ENCODE data around the gene PADI2. TPM values are rescaled to one million over a fixed set of nuclear protein-coding genes. Genes with fewer than 3 reads are reported as not detected.

Gene PADI2
- total and polyA plus RNA-seq, 2 donors (not counting 1 experiment from before 2014, with no cell fraction given): 0.25 to 14.2 TPM

DNA sequence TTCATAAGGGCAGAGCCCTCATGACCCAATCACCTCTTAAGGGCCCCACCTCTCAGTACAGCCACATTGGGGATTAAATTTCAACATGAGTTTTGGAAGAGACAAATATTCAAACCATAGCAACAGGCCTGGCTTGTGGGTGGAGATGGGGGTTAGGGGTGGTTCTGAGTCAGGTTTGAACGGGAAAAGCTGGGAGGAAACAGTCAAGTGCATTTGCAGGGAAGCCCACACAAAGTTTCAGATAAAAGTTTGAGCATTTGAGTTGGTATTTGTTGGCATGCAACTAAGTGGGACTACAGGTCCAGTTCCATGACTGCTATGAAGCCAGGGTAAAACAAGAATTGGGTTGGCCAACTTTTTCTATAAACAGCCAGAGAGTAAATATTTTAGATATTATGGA, 21.0 kb upstream of the PADI2 start:
- H4K20me1 ChIP-seq (ENCODE audit: control insufficient read depth, insufficient read depth, low read length, poor library complexity, severe bottlenecking): no peaks in the 10 kb centered on the region
- peaks cover 0 to 3% (median 0%) of the 10 kb centered on the region in 4 experiments for H3K27me3 ChIP-seq (replicated peaks in 1 of 4; ENCODE audit: control extremely low read depth in 1 of 4, control insufficient read depth in 3 of 4, insufficient read depth in 4 of 4, low read length in 3 of 4)
- H3K4me1 Mint-ChIP-seq: peaks cover 24% of the 10 kb centered on the region
- H3K9me3 ChIP-seq (ENCODE audit: control extremely low read depth in 1 of 3, control insufficient read depth in 2 of 3, insufficient read depth in 1 of 3, low read length in 2 of 3): peaks cover 0 to 4% (median 0%) of the 10 kb centered on the region in 3 donors
- no peak overlapping the region for H3K4me2 ChIP-seq (replicated peaks; ENCODE audit: low read depth, low read length, poor library complexity, severe bottlenecking)
- no peak overlapping the region for H3K4me3 ChIP-seq (ENCODE audit: control extremely low read depth in 1 of 5, extremely low read depth in 1 of 5, insufficient read depth in 1 of 5, low read depth in 2 of 5, low read length in 4 of 5)
- TF ChIP-seq EZH2 (IDR thresholded peaks at IDR 0.05; ENCODE audit: borderline replicate concordance, insufficient read depth, low read depth, low read length, poor library complexity, severe bottlenecking): no peak
- TF ChIP-seq, protein P1, sequence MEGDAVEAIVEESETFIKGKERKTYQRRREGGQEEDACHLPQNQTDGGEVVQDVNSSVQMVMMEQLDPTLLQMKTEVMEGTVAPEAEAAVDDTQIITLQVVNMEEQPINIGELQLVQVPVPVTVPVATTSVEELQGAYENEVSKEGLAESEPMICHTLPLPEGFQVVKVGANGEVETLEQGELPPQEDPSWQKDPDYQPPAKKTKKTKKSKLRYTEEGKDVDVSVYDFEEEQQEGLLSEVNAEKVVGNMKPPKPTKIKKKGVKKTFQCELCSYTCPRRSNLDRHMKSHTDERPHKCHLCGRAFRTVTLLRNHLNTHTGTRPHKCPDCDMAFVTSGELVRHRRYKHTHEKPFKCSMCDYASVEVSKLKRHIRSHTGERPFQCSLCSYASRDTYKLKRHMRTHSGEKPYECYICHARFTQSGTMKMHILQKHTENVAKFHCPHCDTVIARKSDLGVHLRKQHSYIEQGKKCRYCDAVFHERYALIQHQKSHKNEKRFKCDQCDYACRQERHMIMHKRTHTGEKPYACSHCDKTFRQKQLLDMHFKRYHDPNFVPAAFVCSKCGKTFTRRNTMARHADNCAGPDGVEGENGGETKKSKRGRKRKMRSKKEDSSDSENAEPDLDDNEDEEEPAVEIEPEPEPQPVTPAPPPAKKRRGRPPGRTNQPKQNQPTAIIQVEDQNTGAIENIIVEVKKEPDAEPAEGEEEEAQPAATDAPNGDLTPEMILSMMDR (IDR thresholded peaks at IDR 0.05): no peak
- H3K36me3 ChIP-seq (replicated peaks in 1 of 2; ENCODE audit: control extremely low read depth in 1 of 2, control insufficient read depth in 1 of 2, extremely low read depth in 1 of 2, insufficient read depth in 2 of 2, low read length in 1 of 2): no peaks in the 10 kb centered on the region
- CTCF ChIA-PET: interaction anchor here (3.2 to 9.2 kb wide), 2 partner anchors 14 to 97 kb away, joined by 19 to 69 read pairs; no protein-coding TSS in a partner anchor
- H3K27ac Mint-ChIP-seq: no peak overlapping the region
- intact Hi-C loops (cut with micrococcal nuclease): loop anchor here (5.0 kb wide), 1 partner anchor 97 kb away; no protein-coding TSS in a partner anchor
- no peak overlapping the region for H3K9ac ChIP-seq (ENCODE audit: low read length)
- WGBS (ENCODE audit: insufficient coverage): 55% methylated on average over 1 of the region's 1 CpG
- DNase-seq: no peak
- H3K4me1 ChIP-seq (ENCODE audit: control insufficient read depth in 2 of 2, insufficient read depth in 2 of 2, low read length in 2 of 2): peaks cover 5 to 18% of the 10 kb centered on the region in 2 donors
- H3K4me3 Mint-ChIP-seq: no peak overlapping the region
- H3K9me3 Mint-ChIP-seq (ENCODE audit: insufficient read depth): peaks cover 2% of the 10 kb centered on the region
- no peaks in the 10 kb centered on the region for H3K27me3 Mint-ChIP-seq
- no peak overlapping the region for H2AFZ ChIP-seq (ENCODE audit: insufficient read depth, low read depth, low read length, poor library complexity, severe bottlenecking)
- no peak for ATAC-seq (ENCODE audit: low read depth)
- no peak overlapping the region for H3K27ac ChIP-seq (ENCODE audit: low read length in 2 of 2)
- POLR2A ChIA-PET: no interaction called here
- no peaks in the 10 kb centered on the region for H3K79me2 ChIP-seq (ENCODE audit: control insufficient read depth, insufficient read depth, low read length)

DNA sequence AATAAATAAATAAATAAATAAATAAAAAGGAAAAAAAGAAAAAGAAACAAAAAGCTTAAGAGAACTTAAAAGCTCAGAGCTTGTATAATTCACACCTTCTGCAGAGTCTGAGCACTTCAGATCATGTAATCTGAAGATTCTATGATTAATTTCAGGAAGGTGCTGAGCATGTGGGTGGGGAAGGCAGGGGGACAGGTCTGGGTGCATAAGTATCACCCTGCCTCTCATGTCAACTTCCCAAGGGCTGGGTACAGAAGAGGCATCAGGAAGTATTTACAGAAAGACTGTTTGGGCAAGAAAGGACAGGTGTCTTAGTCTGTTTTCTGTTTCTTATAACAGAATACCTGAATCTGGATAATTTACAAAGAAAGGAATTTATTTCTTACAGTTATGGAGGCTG, 20.4 kb upstream of the PADI2 start:
- H3K27ac ChIP-seq (ENCODE audit: low read length in 2 of 2): no peak overlapping the region
- ChIA-PET CTCF (interaction anchor here (3.2 to 9.2 kb wide), 2 partner anchors 13 to 98 kb away, joined by 19 to 69 read pairs; no protein-coding TSS in a partner anchor), POLR2A (no interaction called here)
- DNase-seq (no peak), ATAC-seq (ENCODE audit: low read depth) (no peak)
- no peaks in the 10 kb centered on the region for H3K79me2 ChIP-seq (ENCODE audit: control insufficient read depth, insufficient read depth, low read length)
- H3K27me3 ChIP-seq (replicated peaks in 1 of 4; ENCODE audit: control extremely low read depth in 1 of 4, control insufficient read depth in 3 of 4, insufficient read depth in 4 of 4, low read length in 3 of 4): peaks cover 0 to 5% (median 0%) of the 10 kb centered on the region in 4 experiments
- TF ChIP-seq, protein P1 (IDR thresholded peaks at IDR 0.05): no peak
- no peak for TF ChIP-seq EZH2 (IDR thresholded peaks at IDR 0.05; ENCODE audit: borderline replicate concordance, insufficient read depth, low read depth, low read length, poor library complexity, severe bottlenecking)
- H2AFZ ChIP-seq (ENCODE audit: insufficient read depth, low read depth, low read length, poor library complexity, severe bottlenecking): no peak overlapping the region
- H4K20me1 ChIP-seq (ENCODE audit: control insufficient read depth, insufficient read depth, low read length, poor library complexity, severe bottlenecking): no peaks in the 10 kb centered on the region
- Mint-ChIP-seq H3K27me3 (peaks cover 3% of the 10 kb centered on the region), H3K27ac (no peak overlapping the region), H3K4me1 (peaks cover 24% of the 10 kb centered on the region), H3K4me3 (no peak overlapping the region), H3K9me3 (ENCODE audit: insufficient read depth) (peaks cover 2% of the 10 kb centered on the region)
- H3K9me3 ChIP-seq (ENCODE audit: control extremely low read depth in 1 of 3, control insufficient read depth in 2 of 3, insufficient read depth in 1 of 3, low read length in 2 of 3): peaks cover 0 to 4% (median 0%) of the 10 kb centered on the region in 3 donors
- H3K4me3 ChIP-seq (ENCODE audit: control extremely low read depth in 1 of 5, extremely low read depth in 1 of 5, insufficient read depth in 1 of 5, low read depth in 2 of 5, low read length in 4 of 5): no peak overlapping the region
- H3K4me2 ChIP-seq (replicated peaks; ENCODE audit: low read depth, low read length, poor library complexity, severe bottlenecking): no peak overlapping the region
- H3K36me3 ChIP-seq (replicated peaks in 1 of 2; ENCODE audit: control extremely low read depth in 1 of 2, control insufficient read depth in 1 of 2, extremely low read depth in 1 of 2, insufficient read depth in 2 of 2, low read length in 1 of 2): no peaks in the 10 kb centered on the region
- intact Hi-C loops (cut with micrococcal nuclease): loop anchor here (5.0 kb wide), 1 partner anchor 98 kb away; no protein-coding TSS in a partner anchor
- no peak overlapping the region for H3K9ac ChIP-seq (ENCODE audit: low read length)
- peaks cover 5 to 18% of the 10 kb centered on the region in 2 donors for H3K4me1 ChIP-seq (ENCODE audit: control insufficient read depth in 2 of 2, insufficient read depth in 2 of 2, low read length in 2 of 2)

Data from B cell (primary cell).